HepG2 (cell line): ENCODE data around the gene GMEB2. TPM values are rescaled to one million over a fixed set of nuclear protein-coding genes. Genes with fewer than 3 reads are reported as not detected.

ENCODE experiments used
- ARHGAP35 ChIP-seq: sonication (generic); formaldehyde crosslinking; IDR thresholded peaks from 2 replicates; pipeline ENCODE4 v1.9.0; 2022; ENCODE audit warnings: mild to moderate bottlenecking, inconsistent platforms, moderate library complexity, missing genetic modification reagents, borderline replicate concordance
- CHCHD3 ChIP-seq: sonication (generic); formaldehyde crosslinking; IDR thresholded peaks from 2 replicates; pipeline ENCODE4 v1.8.0; 2022; ENCODE audit warnings: mild to moderate bottlenecking, missing genetic modification reagents, moderate library complexity
- IRF1 ChIP-seq: sonication (generic); formaldehyde crosslinking; IDR thresholded peaks from 2 replicates; pipeline ENCODE4 v1.4.0; 2020; ENCODE audit warnings: low read depth, mild to moderate bottlenecking, missing genetic modification reagents
- MYNN ChIP-seq: sonication (generic); formaldehyde crosslinking; IDR thresholded peaks from 2 replicates; pipeline ENCODE4 v1.4.0; 2020; ENCODE audit warnings: mild to moderate bottlenecking, low read depth, missing genetic modification reagents
- NFYB ChIP-seq: sonication (generic); formaldehyde crosslinking; IDR thresholded peaks from 2 replicates; pipeline ENCODE4 v1.4.0; 2020; ENCODE audit warnings: missing genetic modification reagents
- SIX1 ChIP-seq: sonication (generic); formaldehyde crosslinking; IDR thresholded peaks from 2 replicates; pipeline ENCODE4 v1.4.0; 2020; ENCODE audit warnings: missing genetic modification reagents, borderline replicate concordance
- SMAD9 ChIP-seq: sonication (generic); formaldehyde crosslinking; IDR thresholded peaks from 2 replicates; pipeline ENCODE4 v1.5.1; 2020; ENCODE audit warnings: mild to moderate bottlenecking, missing genetic modification reagents
- SNAPC4 ChIP-seq: sonication (generic); formaldehyde crosslinking; IDR thresholded peaks from 2 replicates; pipeline ENCODE4 v1.4.0; 2020; ENCODE audit warnings: mild to moderate bottlenecking, missing genetic modification reagents
- SPEN ChIP-seq: sonication (generic); formaldehyde crosslinking; IDR thresholded peaks from 2 replicates; pipeline ENCODE4 v1.5.1; 2020; ENCODE audit warnings: low read depth, mild to moderate bottlenecking, missing genetic modification reagents
- THAP9 ChIP-seq: sonication (generic); formaldehyde crosslinking; IDR thresholded peaks from 2 replicates; pipeline ENCODE4; 2020; ENCODE audit warnings: missing genetic modification reagents, mild to moderate bottlenecking, borderline replicate concordance
- ZNF431 ChIP-seq: sonication (generic); formaldehyde crosslinking; IDR thresholded peaks from 2 replicates; pipeline ENCODE4 v1.9.0; 2022; ENCODE audit warnings: missing genetic modification reagents, low read depth, mild to moderate bottlenecking, borderline replicate concordance
- ZNF605 ChIP-seq: sonication (generic); formaldehyde crosslinking; IDR thresholded peaks from 2 replicates; pipeline ENCODE4 v1.8.0; 2022; ENCODE audit warnings: mild to moderate bottlenecking, missing genetic modification reagents
- polyA plus RNA-seq, 8 experiments: library from polyadenylated mRNA; depleted of rRNA in 3 of 8; stranded (reverse) in 7 of 8; unstranded in 1 of 8; fragments of >200 nt; fragmentation: Illumina TruSeq in 4 of 8; extraction: Trizol in 4 of 8; gene quantifications; 2 replicates each; pipeline versions ENCODE4 v1.2.1 to v1.2.3, GENCODE V29; 2011 to 2016; ENCODE audit warnings: low read depth in 4 of 8, missing spikeins in 1 of 8, mixed read lengths in 1 of 8; ENCODE audit not compliant: insufficient read depth in 1 of 8
- total RNA-seq, 5 experiments: library from RNA; depleted of rRNA; stranded (reverse); fragments of >200 nt; fragmentation: Illumina TruSeq; extraction: Trizol; gene quantifications; 2 replicates each; pipeline ENCODE4 v1.2.3, GENCODE V29; 2016; ENCODE audit warnings: low read depth in 1 of 5
- TF ChIP-seq, protein P1 (sequence below): sonication (generic); formaldehyde crosslinking; IDR thresholded peaks from 2 replicates; pipeline ENCODE4 v1.5.1; 2020; ENCODE audit warnings: missing genetic modification reagents, mild to moderate bottlenecking, borderline replicate concordance

GMEB2 gene
- total and polyA plus RNA-seq, 2 of the 13 experiments (the other 11 are each of a cell fraction or from before 2014, with no cell fraction given) = 10.6 to 12.4 TPM

DNA sequence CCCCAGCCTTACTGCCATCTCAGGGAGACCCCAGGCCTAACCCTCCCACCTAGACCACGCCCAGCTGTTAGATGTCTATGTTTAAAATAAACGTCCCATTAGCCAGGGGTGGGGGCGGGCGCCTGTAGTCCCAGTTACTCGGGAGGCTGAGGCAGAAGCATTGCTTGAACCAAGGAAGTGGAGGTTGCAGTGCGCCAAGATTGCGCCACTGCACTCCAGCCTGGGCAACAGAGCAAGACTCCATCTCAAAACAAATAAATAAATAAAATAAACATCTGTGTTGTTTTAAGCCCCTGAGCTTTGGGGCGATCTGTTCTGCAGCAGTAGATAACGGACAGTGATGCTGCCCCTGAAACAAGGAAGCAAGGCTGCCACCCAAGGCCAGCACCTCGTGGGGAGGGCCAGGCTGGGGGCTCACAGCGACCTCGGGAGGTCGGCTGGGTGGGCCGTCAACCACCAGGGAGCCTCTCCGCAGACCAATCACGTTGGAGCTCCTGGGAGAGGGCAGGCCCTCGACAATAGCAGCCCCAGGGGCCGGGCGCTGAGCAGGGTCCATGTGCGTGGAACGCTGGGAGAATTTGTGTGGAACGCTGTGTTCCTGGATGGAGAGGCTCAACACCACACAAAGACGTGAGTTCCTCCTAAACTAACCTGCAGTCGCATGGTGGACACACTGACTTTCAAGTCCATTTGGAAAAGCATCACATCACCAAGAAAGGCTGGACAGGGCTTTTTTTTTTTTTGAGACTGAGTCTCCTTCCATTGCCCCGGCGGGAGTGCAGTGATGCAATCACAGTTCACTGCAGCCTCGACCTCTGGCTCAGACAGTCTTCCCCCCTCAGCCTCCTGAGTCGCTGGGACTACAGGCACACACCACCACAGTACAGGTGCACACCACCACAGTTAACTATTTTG is 51.8 kb downstream of the GMEB2 start (continued):
- TF ChIP-seq THAP9 (CRISPR knock-in tag) (peak; percentile 56; the same call in 1 of the 2 replicates), MYNN (CRISPR knock-in tag) (peak; percentile 82), SMAD9 (no peak), SNAPC4 (CRISPR knock-in tag) (peak; percentile 88), ZNF605 (CRISPR knock-in tag) (no peak; the same call in 1 of the 2 replicates), CHCHD3 (CRISPR knock-in tag) (no peak; the same call in 1 of the 2 replicates), ZNF431 (CRISPR knock-in tag) (peak; percentile 58; the same call in 1 of the 2 replicates), SIX1 (CRISPR knock-in tag) (no peak), NFYB (peak; percentile 42; the same call in 1 of the 2 replicates), ARHGAP35 (CRISPR knock-in tag) (0 out of 2 replicates have a peak, but pooled peaks have one; percentile 72), SPEN (CRISPR knock-in tag) (0 out of 2 replicates have a peak, but pooled peaks have one; percentile 43), IRF1 (no peak)
- TF ChIP-seq, protein P1, sequence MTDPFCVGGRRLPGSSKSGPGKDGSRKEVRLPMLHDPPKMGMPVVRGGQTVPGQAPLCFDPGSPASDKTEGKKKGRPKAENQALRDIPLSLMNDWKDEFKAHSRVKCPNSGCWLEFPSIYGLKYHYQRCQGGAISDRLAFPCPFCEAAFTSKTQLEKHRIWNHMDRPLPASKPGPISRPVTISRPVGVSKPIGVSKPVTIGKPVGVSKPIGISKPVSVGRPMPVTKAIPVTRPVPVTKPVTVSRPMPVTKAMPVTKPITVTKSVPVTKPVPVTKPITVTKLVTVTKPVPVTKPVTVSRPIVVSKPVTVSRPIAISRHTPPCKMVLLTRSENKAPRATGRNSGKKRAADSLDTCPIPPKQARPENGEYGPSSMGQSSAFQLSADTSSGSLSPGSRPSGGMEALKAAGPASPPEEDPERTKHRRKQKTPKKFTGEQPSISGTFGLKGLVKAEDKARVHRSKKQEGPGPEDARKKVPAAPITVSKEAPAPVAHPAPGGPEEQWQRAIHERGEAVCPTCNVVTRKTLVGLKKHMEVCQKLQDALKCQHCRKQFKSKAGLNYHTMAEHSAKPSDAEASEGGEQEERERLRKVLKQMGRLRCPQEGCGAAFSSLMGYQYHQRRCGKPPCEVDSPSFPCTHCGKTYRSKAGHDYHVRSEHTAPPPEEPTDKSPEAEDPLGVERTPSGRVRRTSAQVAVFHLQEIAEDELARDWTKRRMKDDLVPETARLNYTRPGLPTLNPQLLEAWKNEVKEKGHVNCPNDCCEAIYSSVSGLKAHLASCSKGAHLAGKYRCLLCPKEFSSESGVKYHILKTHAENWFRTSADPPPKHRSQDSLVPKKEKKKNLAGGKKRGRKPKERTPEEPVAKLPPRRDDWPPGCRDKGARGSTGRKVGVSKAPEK (CRISPR knock-in tag) = no peak
